ENCODE measurements around the gene SERF2.

The SERF2 gene

DNA sequence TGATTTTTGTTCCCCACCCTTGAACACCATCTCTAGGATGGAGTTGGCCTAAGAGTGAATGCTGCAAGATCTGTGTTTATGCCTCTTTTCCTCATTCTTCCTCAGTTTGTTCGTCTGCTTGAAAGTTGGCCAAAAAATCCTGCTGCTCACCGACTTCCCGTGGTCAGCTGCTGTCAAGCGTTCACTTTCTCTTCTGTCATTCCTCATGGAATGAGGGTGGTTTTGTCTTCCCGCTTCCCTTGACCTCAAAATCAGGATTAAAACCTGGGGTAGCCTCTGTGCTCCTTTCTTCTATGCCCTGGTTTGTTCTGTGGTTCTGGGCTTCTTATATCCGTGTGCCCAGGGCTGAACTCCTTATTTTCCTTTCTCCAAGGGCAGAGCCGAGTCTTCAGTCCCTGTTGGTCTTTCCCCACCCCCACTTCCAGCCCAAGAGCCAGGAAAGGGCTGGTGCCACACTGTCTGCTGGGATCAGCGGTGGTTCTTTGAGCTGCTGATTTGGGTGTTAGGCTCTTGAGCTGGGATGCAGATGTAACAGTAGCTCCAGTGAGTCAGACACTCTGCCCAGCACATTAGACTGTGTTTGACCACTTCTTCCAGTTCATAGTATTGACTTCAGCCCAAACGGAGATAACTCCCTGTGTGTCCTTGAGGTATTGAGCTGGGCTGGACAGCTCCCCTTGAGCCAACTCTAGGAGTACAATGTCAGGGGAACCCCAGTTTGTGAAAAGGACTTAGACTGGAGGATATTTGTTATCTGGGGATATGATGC lies 2.3 kb downstream of the SERF2 start (continued):
- TF ChIP-seq, protein P1, sequence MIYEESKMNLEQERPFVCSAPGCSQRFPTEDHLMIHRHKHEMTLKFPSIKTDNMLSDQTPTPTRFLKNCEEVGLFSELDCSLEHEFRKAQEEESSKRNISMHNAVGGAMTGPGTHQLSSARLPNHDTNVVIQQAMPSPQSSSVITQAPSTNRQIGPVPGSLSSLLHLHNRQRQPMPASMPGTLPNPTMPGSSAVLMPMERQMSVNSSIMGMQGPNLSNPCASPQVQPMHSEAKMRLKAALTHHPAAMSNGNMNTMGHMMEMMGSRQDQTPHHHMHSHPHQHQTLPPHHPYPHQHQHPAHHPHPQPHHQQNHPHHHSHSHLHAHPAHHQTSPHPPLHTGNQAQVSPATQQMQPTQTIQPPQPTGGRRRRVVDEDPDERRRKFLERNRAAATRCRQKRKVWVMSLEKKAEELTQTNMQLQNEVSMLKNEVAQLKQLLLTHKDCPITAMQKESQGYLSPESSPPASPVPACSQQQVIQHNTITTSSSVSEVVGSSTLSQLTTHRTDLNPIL (CRISPR knock-in tag; IDR thresholded peaks at IDR 0.05; ENCODE audit: low read depth) = no peak
- TF ChIP-seq SNAI2 (CRISPR knock-in tag; IDR thresholded peaks at IDR 0.05) = no peak
- TF ChIP-seq ZNF70 (CRISPR knock-in tag; IDR thresholded peaks at IDR 0.05) = no peak
- no peak for TF ChIP-seq BACH2 (CRISPR knock-in tag; IDR thresholded peaks at IDR 0.05; ENCODE audit: borderline replicate concordance)

DNA sequence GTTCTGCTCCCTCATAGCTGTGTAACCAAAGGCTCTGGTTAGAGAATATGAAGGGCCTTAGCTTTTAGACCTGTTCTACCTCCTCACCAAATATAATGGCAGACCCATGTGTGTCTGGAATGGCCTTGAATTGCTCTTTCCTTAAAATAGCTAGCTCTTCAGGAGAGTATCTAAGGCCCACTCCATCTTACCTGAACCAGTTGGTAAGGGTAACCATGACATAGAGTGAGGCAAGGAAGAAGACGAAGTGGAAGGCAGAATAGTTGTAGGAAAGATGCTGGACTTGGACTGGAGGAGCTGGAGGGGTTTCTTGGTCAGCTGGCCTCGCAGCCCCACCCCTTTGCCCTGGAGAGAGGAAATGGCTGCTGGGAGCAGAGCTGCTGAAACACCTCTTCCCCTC lies 3.1 kb downstream of the SERF2 start:
- no peak for ATAC-seq
- TF ChIP-seq, protein P2, sequence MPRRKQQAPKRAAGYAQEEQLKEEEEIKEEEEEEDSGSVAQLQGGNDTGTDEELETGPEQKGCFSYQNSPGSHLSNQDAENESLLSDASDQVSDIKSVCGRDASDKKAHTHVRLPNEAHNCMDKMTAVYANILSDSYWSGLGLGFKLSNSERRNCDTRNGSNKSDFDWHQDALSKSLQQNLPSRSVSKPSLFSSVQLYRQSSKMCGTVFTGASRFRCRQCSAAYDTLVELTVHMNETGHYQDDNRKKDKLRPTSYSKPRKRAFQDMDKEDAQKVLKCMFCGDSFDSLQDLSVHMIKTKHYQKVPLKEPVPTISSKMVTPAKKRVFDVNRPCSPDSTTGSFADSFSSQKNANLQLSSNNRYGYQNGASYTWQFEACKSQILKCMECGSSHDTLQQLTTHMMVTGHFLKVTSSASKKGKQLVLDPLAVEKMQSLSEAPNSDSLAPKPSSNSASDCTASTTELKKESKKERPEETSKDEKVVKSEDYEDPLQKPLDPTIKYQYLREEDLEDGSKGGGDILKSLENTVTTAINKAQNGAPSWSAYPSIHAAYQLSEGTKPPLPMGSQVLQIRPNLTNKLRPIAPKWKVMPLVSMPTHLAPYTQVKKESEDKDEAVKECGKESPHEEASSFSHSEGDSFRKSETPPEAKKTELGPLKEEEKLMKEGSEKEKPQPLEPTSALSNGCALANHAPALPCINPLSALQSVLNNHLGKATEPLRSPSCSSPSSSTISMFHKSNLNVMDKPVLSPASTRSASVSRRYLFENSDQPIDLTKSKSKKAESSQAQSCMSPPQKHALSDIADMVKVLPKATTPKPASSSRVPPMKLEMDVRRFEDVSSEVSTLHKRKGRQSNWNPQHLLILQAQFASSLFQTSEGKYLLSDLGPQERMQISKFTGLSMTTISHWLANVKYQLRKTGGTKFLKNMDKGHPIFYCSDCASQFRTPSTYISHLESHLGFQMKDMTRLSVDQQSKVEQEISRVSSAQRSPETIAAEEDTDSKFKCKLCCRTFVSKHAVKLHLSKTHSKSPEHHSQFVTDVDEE (CRISPR knock-in tag; IDR thresholded peaks at IDR 0.05) = no peak
- TF ChIP-seq OSR1 (CRISPR knock-in tag; IDR thresholded peaks at IDR 0.05) (no peak), ZFP3 (CRISPR knock-in tag; IDR thresholded peaks at IDR 0.05) (no peak), ZFP30 (CRISPR knock-in tag; IDR thresholded peaks at IDR 0.05) (no peak), CSDC2 (CRISPR knock-in tag; IDR thresholded peaks at IDR 0.05) (no peak)

DNA sequence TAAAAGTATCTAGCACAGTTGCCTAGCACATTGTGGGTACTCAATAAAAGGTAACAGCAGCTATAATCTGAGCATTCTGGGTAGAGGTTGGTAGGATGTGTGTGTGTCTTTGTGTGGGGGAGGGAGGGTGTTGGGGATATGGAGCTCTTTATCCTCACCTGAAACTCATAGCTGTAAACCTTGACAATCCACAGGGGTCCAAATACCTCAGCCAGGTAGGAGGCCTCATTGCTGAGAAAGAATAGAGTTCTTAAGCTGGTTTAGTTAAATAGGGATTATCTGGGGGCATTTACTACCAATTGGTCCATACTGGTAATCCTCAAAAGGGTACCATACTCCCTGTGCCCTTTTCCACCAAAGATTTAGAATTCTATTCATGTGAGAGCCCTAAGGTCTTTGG lies 3.9 kb downstream of the SERF2 start:
- ATAC-seq = no peak
- TF ChIP-seq ZC3H10 (CRISPR knock-in tag; IDR thresholded peaks at IDR 0.05) (no peak), SNAI2 (CRISPR knock-in tag; IDR thresholded peaks at IDR 0.05) (no peak)
- TF ChIP-seq, protein P3, sequence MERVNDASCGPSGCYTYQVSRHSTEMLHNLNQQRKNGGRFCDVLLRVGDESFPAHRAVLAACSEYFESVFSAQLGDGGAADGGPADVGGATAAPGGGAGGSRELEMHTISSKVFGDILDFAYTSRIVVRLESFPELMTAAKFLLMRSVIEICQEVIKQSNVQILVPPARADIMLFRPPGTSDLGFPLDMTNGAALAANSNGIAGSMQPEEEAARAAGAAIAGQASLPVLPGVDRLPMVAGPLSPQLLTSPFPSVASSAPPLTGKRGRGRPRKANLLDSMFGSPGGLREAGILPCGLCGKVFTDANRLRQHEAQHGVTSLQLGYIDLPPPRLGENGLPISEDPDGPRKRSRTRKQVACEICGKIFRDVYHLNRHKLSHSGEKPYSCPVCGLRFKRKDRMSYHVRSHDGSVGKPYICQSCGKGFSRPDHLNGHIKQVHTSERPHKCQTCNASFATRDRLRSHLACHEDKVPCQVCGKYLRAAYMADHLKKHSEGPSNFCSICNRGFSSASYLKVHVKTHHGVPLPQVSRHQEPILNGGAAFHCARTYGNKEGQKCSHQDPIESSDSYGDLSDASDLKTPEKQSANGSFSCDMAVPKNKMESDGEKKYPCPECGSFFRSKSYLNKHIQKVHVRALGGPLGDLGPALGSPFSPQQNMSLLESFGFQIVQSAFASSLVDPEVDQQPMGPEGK (CRISPR knock-in tag; IDR thresholded peaks at IDR 0.05; ENCODE audit: borderline replicate concordance) = no peak

DNA sequence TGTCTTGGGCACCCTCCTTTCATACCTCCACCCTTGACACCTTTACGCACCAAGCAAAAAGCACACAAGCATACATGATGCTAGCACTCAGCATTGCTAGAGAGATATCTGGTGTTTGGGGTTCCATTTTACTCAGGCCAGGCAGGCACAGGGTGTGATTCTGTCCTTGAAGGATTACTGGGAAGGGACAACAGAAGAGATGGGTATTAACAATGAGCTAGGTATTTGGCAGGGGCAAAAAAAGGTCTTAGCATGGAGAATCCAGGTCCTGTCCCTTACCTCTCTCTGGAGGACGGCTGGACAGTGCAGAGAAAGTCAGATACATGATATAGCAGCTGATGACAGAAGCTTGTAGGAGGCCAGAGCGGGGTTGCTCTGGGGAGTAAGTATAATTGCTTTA lies 4.4 kb downstream of the SERF2 start:
- ATAC-seq = no peak

DNA sequence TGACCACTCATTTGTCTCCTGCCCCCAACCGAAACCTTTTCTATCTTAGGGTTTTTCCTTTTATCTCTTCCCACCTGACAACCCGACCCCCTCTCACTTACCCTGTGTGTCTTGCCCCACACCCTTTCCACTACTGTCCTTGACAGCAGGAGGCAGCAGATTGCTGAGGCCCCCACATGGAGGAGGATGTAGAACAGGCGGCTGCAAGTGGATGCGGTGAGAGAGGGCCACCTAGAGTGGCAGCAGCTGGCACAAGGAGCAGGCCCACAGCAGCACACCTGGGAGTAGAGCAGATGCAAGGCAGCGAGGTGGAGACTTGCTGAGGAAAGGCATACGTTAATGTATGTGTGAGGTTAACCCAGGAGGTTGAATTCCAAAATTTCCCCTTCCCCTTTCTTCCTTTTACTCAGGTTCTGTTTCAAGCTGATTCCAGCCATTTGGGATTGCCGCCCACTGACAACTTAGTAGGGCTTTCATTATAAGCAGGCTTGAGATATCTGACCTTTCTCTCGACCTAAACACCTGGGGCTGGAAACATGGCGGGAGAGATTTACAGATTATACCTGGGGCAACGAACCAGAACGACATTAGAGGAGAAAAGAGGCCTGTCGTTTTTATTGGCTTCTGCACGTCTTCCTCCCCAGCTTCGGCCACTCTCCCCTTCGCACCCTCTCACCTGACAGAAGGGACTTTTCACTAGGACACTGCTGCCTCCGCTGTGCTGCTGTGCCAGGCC lies 7.3 kb downstream of the SERF2 start:
- ATAC-seq = no peak
- TF ChIP-seq ZNF8 (CRISPR knock-in tag; IDR thresholded peaks at IDR 0.05) (no peak), ARNTL (CRISPR knock-in tag; IDR thresholded peaks at IDR 0.05; ENCODE audit: borderline replicate concordance, low read depth) (no peak), BACH2 (CRISPR knock-in tag; IDR thresholded peaks at IDR 0.05; ENCODE audit: borderline replicate concordance) (no peak), ISL1 (CRISPR knock-in tag; IDR thresholded peaks at IDR 0.05) (no peak), PPARA (CRISPR knock-in tag; IDR thresholded peaks at IDR 0.05; ENCODE audit: borderline replicate concordance) (no peak), ZNF565 (CRISPR knock-in tag; conservative IDR thresholded peaks at IDR 0.05; ENCODE audit: low read depth) (no peak), CSDC2 (CRISPR knock-in tag; IDR thresholded peaks at IDR 0.05) (no peak), RARB (CRISPR knock-in tag; IDR thresholded peaks at IDR 0.05) (no peak), ZNF70 (CRISPR knock-in tag; IDR thresholded peaks at IDR 0.05) (no peak), GLIS3 (CRISPR knock-in tag; IDR thresholded peaks at IDR 0.05) (no peak), ZFP30 (CRISPR knock-in tag; IDR thresholded peaks at IDR 0.05) (no peak), SNAI2 (CRISPR knock-in tag; IDR thresholded peaks at IDR 0.05) (no peak)
- TF ChIP-seq, protein P4, sequence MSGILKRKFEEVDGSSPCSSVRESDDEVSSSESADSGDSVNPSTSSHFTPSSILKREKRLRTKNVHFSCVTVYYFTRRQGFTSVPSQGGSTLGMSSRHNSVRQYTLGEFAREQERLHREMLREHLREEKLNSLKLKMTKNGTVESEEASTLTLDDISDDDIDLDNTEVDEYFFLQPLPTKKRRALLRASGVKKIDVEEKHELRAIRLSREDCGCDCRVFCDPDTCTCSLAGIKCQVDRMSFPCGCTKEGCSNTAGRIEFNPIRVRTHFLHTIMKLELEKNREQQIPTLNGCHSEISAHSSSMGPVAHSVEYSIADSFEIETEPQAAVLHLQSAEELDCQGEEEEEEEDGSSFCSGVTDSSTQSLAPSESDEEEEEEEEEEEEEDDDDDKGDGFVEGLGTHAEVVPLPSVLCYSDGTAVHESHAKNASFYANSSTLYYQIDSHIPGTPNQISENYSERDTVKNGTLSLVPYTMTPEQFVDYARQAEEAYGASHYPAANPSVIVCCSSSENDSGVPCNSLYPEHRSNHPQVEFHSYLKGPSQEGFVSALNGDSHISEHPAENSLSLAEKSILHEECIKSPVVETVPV (CRISPR knock-in tag; IDR thresholded peaks at IDR 0.05) = no peak
- TF ChIP-seq, protein P3 (CRISPR knock-in tag; IDR thresholded peaks at IDR 0.05; ENCODE audit: borderline replicate concordance) = no peak

More for the DNA sequence above, 4.4 kb downstream of the SERF2 start:
- TF ChIP-seq SNAI2 (CRISPR knock-in tag; IDR thresholded peaks at IDR 0.05) = no peak
- no peak for TF ChIP-seq ESRRG (CRISPR knock-in tag; IDR thresholded peaks at IDR 0.05)
- TF ChIP-seq RARB (CRISPR knock-in tag; IDR thresholded peaks at IDR 0.05) = no peak
- TF ChIP-seq, protein P4 (CRISPR knock-in tag; IDR thresholded peaks at IDR 0.05) = no peak
- TF ChIP-seq BACH2 (CRISPR knock-in tag; IDR thresholded peaks at IDR 0.05; ENCODE audit: borderline replicate concordance) = no peak
- no peak for TF ChIP-seq ZNF70 (CRISPR knock-in tag; IDR thresholded peaks at IDR 0.05)
